LNCaP clone FGC (cell line): Measurements from ENCODE around the gene ARID5B.

ENCODE experiments used
- DNase-seq: peaks from one replicate; pipeline ENCODE4 v3.0.0-alpha.2; 2011; ENCODE audit warnings: low read depth
- H3K4me3 ChIP-seq: 2 replicates; pipeline ENCODE4 v1.5.1; 2011; ENCODE audit warnings: mild to moderate bottlenecking, low read depth, low read length, control low read depth
- TF ChIP-seq, protein P1 (sequence below): IDR thresholded peaks from 2 replicates; pipeline ENCODE4 v1.5.1; 2012; ENCODE audit warnings: mild to moderate bottlenecking; ENCODE audit not compliant: control insufficient read depth, insufficient read depth; ENCODE audit errors: extremely low read depth

Gene ARID5B

DNA sequence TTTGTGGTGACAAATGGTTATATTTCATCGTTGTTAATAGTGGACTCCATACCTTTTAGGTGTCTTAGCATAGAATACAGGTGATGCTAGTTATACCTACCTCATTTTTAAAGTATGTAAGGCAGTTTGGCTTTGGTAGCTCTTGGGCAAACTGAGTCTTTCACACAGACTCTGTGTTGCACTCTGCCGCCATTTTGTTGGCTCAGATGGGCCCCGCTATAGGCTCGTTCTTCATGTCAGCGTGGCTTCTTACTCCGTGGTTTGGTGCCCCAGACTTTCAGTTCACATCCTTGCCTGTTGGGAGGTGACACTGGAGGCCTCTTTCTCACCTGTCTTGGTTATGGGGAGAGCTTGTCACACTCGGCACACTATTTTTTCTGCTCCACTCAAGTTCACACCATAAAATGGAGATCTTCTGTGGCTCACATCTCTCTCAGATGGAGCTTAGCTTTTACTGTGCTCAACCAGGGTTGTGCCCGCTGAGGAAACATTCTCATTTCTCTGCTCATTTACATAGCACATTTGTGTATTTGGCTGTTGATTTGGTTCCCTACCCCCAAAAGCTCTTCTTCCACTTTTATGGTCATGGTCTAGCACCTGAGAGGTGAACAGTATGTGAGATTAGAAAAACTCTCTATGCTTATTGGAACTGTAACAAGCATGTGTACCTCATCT, 178.5 kb downstream of the ARID5B start:
- TF ChIP-seq, protein P1, sequence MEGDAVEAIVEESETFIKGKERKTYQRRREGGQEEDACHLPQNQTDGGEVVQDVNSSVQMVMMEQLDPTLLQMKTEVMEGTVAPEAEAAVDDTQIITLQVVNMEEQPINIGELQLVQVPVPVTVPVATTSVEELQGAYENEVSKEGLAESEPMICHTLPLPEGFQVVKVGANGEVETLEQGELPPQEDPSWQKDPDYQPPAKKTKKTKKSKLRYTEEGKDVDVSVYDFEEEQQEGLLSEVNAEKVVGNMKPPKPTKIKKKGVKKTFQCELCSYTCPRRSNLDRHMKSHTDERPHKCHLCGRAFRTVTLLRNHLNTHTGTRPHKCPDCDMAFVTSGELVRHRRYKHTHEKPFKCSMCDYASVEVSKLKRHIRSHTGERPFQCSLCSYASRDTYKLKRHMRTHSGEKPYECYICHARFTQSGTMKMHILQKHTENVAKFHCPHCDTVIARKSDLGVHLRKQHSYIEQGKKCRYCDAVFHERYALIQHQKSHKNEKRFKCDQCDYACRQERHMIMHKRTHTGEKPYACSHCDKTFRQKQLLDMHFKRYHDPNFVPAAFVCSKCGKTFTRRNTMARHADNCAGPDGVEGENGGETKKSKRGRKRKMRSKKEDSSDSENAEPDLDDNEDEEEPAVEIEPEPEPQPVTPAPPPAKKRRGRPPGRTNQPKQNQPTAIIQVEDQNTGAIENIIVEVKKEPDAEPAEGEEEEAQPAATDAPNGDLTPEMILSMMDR, result no peak
- no peak for DNase-seq
- no peak overlapping the region for H3K4me3 ChIP-seq

DNA sequence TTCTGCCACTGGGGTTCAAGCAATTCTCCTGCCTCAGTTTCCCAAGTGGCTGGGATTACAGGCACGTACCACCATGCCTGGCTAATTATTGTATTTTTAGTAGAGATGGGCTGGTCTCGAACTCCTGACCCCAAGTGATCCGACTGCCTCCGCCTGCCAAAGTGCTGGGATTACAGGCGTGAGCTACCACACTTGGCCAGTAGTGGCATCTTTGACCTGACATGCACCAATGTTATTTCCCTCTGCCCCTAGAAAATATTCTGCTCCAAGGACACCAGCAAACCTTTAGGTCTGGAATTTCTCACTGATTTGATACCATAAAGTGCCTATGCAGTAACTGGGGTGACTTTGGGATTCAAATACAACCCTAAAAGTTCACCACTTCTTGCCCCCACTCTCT, 179.4 kb downstream of the ARID5B start:
- TF ChIP-seq, protein P1, result no peak

DNA sequence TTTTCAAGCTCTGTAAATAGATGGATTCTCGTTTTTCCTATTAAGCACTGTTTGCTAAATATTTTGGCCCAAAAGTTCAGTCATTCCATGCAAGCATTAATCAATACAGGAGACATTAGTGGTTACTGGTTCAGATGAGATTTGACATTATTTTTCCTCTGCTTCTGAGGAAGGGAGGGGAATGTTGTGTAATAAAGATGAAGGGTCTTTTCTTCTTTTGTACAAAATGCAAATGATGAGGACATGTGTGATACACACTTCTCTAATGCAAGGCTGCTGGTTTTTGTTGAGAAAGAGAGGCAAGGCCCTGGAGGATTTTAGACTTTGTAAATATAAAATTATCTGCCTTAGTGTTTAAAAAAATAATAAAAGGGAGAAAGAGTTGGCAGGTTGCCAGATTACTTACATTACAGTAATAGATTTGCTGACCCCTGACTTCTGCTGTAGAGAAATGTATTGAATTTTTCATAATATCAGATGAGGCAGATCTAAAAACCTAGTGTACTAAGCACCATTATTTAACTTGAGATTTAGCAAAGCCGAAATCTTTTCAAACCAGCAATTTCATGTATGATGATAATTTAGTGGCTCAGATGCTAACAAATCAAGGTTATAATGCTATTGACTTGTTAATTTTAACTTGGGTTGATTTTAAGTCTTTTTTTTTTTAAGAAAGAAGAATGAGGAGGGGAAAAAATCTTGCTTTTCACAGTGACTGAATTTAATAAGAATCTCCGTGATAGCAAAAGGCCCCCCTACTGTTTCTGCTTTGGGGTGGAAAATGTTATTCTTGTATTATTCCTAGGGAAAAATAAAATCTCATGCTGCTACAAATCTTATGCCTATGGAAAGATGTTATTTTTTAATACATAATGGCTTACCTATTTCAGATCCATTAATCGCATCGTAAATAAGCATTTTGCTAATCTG, 180.1 kb downstream of the ARID5B start:
- H3K4me3 ChIP-seq, result no peak overlapping the region
- TF ChIP-seq, protein P1, result no peak
- DNase-seq, result no peak

More for the DNA sequence above, 179.4 kb downstream of the ARID5B start:
- DNase-seq, result no peak
- no peak overlapping the region for H3K4me3 ChIP-seq

DNA sequence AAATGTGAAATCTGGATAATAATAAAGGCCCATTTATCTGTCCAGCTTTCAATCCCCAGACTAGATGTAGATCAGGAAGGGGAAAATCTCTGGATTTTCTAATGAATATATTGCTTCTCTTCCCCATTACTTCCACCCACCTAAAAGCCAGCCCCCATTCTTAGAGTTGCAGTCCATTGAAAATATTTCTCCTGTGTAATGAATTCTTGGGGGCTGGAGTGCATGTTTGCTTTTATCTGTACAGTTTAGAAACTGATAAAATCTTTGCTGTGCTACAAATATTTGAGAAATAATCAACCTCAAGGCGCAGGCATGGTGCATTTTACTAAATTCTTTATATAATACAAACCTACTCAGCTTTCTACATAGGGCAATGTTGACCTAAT, 180.8 kb downstream of the ARID5B start:
- TF ChIP-seq, protein P1, result no peak
- H3K4me3 ChIP-seq, result no peak overlapping the region
- DNase-seq, result no peak

DNA sequence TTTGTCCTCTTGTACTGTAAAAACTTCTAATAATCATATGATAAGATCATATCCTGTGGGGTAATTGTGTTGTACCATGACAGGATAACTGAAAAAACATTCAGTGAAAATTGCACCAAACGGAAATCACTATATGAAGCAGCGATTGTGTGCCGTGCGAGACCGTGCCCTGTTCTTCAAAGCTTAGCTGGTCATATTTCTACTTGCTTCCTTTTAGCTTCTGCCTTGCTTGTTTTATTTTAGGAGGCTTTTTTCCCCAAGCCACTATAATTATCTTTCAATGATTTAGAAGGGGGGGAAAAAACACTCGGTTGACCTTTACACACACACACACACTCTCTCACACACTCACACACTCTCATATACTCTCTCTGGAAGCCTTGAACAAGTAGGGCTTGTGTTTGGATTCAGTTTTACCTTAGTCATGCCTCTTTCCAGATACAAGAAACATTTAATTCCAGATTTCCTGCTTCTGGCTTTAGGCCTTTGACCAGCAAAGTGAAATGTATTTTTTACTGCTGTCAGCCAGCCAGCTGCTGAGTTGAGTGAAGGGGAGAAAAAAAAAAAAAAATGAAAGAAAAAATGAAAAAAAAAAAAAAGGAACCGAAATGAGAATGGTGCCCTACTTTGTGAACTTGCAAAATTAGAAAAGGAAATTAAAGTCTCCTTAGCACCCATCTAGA, 181.4 kb downstream of the ARID5B start:
- no peak for DNase-seq
- no peak overlapping the region for H3K4me3 ChIP-seq
- TF ChIP-seq, protein P1, result no peak

DNA sequence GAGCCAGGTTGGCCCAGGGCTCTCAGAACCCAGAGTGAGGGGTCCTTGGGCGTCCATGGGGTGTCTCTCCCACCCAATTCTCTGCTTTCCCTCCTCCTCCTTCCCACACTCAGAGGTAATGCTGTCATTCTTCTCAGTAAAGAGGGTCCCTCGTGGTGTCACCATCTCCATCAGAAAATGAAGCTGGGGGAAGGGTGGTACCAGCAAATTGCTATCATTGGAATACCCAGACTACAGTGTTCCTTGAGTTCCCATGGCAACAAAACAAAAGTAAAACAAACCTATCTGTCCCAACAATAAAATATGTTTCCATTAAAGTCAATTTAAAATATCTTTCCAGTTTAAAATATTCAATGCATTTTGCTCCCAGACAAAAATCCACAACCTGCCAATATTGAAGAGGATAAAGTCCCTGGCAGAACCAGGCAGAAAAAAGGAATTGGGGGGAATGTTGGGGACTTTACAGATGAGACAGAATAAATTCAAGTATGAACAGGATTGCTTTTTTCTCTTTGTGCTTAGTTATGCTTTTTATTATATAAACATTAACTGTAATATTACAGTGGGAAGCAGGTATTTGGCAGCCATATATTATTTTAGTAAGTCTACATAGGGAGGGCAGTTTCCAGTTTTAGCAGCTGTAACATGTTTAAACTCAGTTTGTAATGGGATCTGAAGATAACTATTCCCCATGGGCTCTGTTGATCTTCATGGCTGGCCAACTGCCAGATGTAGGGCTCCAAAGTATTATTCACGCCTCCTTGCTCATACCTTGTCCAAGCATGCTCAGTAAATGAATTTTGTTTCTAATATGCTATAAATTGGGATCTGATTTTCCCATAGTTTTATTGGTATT, 182.1 kb downstream of the ARID5B start:
- no peak for DNase-seq
- TF ChIP-seq, protein P1, result no peak

More for the DNA sequence above, 182.1 kb downstream of the ARID5B start:
- no peak overlapping the region for H3K4me3 ChIP-seq
